ENCODE data around the gene RPP25L. TPM values are rescaled to one million over a fixed set of nuclear protein-coding genes. Genes with fewer than 3 reads are reported as not detected.

Gene RPP25L
- total RNA-seq, 1 donor from 2014 or later, result 26.1 TPM

- no peak for DNase-seq (ENCODE audit: low read depth)
Measured at GRCh38 chr9:34611251-34611810, 566 bp downstream of the RPP25L start.

- no peak for DNase-seq (ENCODE audit: low read depth)
Measured at GRCh38 chr9:34610434-34611206, 1.3 kb downstream of the RPP25L start.

GRCh38 chr9:34607331-34607730, 4.6 kb downstream of the RPP25L start:
- no peak for DNase-seq (ENCODE audit: low read depth)

GRCh38 chr9:34606905-34607304, 5.0 kb downstream of the RPP25L start:
- DNase-seq (ENCODE audit: low read depth), result no peak

GRCh38 chr9:34606190-34606589, 5.7 kb downstream of the RPP25L start:
- no peak for DNase-seq (ENCODE audit: low read depth)

- peak; percentile 85 for DNase-seq (ENCODE audit: low read depth)
Measured at GRCh38 chr9:34603610-34604231, 8.2 kb downstream of the RPP25L start.

- DNase-seq (ENCODE audit: low read depth), result no peak
Measured at GRCh38 chr9:34601937-34602573, 9.8 kb downstream of the RPP25L start.

- no peak for DNase-seq (ENCODE audit: low read depth)
Measured at GRCh38 chr9:34600908-34601307, 11.0 kb downstream of the RPP25L start.

- peak; percentile 44 for DNase-seq (ENCODE audit: low read depth)
Measured at GRCh38 chr9:34599546-34599945, 12.4 kb downstream of the RPP25L start.

- no peak for DNase-seq (ENCODE audit: low read depth)
Measured at GRCh38 chr9:34594177-34594576, 17.7 kb downstream of the RPP25L start.

- no peak for DNase-seq (ENCODE audit: low read depth)
Measured at GRCh38 chr9:34592895-34593601, 18.8 kb downstream of the RPP25L start.

- DNase-seq (ENCODE audit: low read depth), result no peak
Measured at GRCh38 chr9:34591917-34592866, 19.7 kb downstream of the RPP25L start.

- DNase-seq (ENCODE audit: low read depth), result peak; percentile 78
Measured at GRCh38 chr9:34591248-34591916, 20.5 kb downstream of the RPP25L start.

GRCh38 chr9:34590381-34591247, 21.3 kb downstream of the RPP25L start:
- DNase-seq (ENCODE audit: low read depth), result no peak

- no peak for DNase-seq (ENCODE audit: low read depth)
Measured at GRCh38 chr9:34589636-34590380, 22.1 kb downstream of the RPP25L start, which contains the start of gene CNTFR. Gene CNTFR, minus strand, starts transcription at chr9:34589724. Its CDS starts 20,743 bp downstream, at chr9:34568981.

GRCh38 chr9:34588671-34589635, 22.9 kb downstream of the RPP25L start:
- no peak for DNase-seq (ENCODE audit: low read depth)

- no peak for DNase-seq (ENCODE audit: low read depth)
Measured at GRCh38 chr9:34587271-34587670, 24.6 kb downstream of the RPP25L start.

Measured in myocyte (in vitro differentiated cells).